K562 (cell line): Measurements from ENCODE around the gene SLC7A8. TPM values are rescaled to one million over a fixed set of nuclear protein-coding genes. Genes with fewer than 3 reads are reported as not detected.

Experiments
- ARHGAP35 ChIP-seq: fragments of 450-650 bp; IDR thresholded peaks from 2 replicates; pipeline ENCODE4 v1.6.1; 2018; ENCODE audit not compliant: partially characterized antibody
- ARNT ChIP-seq, 2 experiments: fragments of 450-650 bp; IDR thresholded peaks; 2 replicates each; pipeline ENCODE4 v1.6.1; 2016; ENCODE audit warnings: mild to moderate bottlenecking in 1 of 2
- ATF7 ChIP-seq: fragments of 450-650 bp; IDR thresholded peaks from 2 replicates; pipeline ENCODE4 v1.7.1; 2014; ENCODE audit warnings: mild to moderate bottlenecking, moderate library complexity
- BACH1 ChIP-seq: fragments of 200-800 bp; sonication (Bioruptor generic); IDR thresholded peaks from 2 replicates; pipeline ENCODE4 v1.6.1; 2016; ENCODE audit warnings: missing genetic modification characterization, missing compliant biosample characterization
- BDP1 ChIP-seq: IDR thresholded peaks from 3 replicates; pipeline ENCODE4 v1.6.1; 2011; ENCODE audit not compliant: insufficient read length, insufficient read depth
- CSDE1 ChIP-seq, 2 experiments: fragments of 450-650 bp; IDR thresholded peaks; 2 replicates each; pipeline ENCODE4 v1.6.1; 2016; ENCODE audit warnings: mild to moderate bottlenecking in 1 of 2
- KLF16 ChIP-seq: IDR thresholded peaks from 2 replicates; pipeline ENCODE4 v1.6.1; 2016; ENCODE audit warnings: antibody characterized with exemption
- MAFG ChIP-seq: fragments of 450-650 bp; conservative IDR thresholded peaks from 2 replicates; pipeline ENCODE4 v1.6.1; 2016; ENCODE audit warnings: missing genetic modification characterization, missing compliant biosample characterization
- MAX ChIP-seq: sonication (generic); formaldehyde crosslinking; IDR thresholded peaks from 2 replicates; pipeline ENCODE4 v1.9.0; 2022; ENCODE audit warnings: mild to moderate bottlenecking, missing genetic modification reagents
- NR2F6 ChIP-seq: fragments of 450-650 bp; formaldehyde crosslinking; IDR thresholded peaks from 2 replicates; pipeline ENCODE4 v1.4.0; 2020; ENCODE audit warnings: mild to moderate bottlenecking
- PHF21A ChIP-seq: fragments of 450-650 bp; IDR thresholded peaks from 2 replicates; pipeline ENCODE4 v1.6.1; 2017; ENCODE audit warnings: low read depth, borderline replicate concordance
- RBM25 ChIP-seq: fragments of 200-400 bp; formaldehyde crosslinking; IDR thresholded peaks from 2 replicates; pipeline ENCODE4 v1.6.1; 2018; ENCODE audit warnings: low read length, low read depth, moderate library complexity; ENCODE audit not compliant: severe bottlenecking
- XRCC4 ChIP-seq: IDR thresholded peaks from one replicate; pipeline ENCODE4 v1.6.1; 2011; ENCODE audit not compliant: insufficient read depth, insufficient read length; ENCODE audit errors: extremely low read depth
- ZKSCAN3 ChIP-seq: fragments of 250-450 bp; sonication (Bioruptor Pico); IDR thresholded peaks from 2 replicates; pipeline ENCODE4 v1.4.0; 2020
- ZNF436 ChIP-seq: fragments of 250-450, 450-650 bp; sonication (Bioruptor Pico); formaldehyde crosslinking; IDR thresholded peaks from 2 replicates; pipeline ENCODE4 v1.7.0; 2020; ENCODE audit warnings: mild to moderate bottlenecking
- ZNF444 ChIP-seq: fragments of 250-450 bp; sonication (Bioruptor Pico); IDR thresholded peaks from 2 replicates; pipeline ENCODE4 v1.4.0; 2020; ENCODE audit warnings: mild to moderate bottlenecking, moderate library complexity
- ZNF445 ChIP-seq: fragments of 250-450 bp; sonication (Bioruptor Pico); IDR thresholded peaks from 2 replicates; pipeline ENCODE4 v1.4.0; 2020; ENCODE audit warnings: low read depth, mild to moderate bottlenecking, moderate library complexity
- polyA plus RNA-seq, 8 experiments: library from polyadenylated mRNA; depleted of rRNA in 4 of 8; stranded (reverse) in 5 of 8; unstranded in 3 of 8; fragments of >200 nt; fragmentation: Nextera tagmentation in 2 of 8; fragmentation: Illumina TruSeq in 1 of 8; extraction: Ambion mirVana in 2 of 8; extraction: Trizol in 1 of 8; gene quantifications; 2 replicates each; pipeline versions ENCODE4 v1.2.1 to v1.2.3, GENCODE V29; 2011 to 2014; ENCODE audit warnings: inconsistent platforms in 1 of 8, missing spikeins in 1 of 8
- total RNA-seq, 7 experiments: library from RNA; depleted of rRNA in 6 of 7; stranded (reverse); fragments of >200 nt in 6 of 7; fragmentation: Illumina TruSeq in 2 of 7; extraction: Trizol in 2 of 7; gene quantifications; 2 replicates each; pipeline versions ENCODE4 v1.2.1 to v1.2.3, GENCODE V29; 2011 to 2021; ENCODE audit warnings: low replicate concordance in 1 of 7
- TF ChIP-seq, protein P1 (sequence below): fragments of 250-450 bp; sonication (Bioruptor Pico); IDR thresholded peaks from 2 replicates; pipeline ENCODE4 v1.8.0; 2022; ENCODE audit warnings: moderate library complexity, mild to moderate bottlenecking, inconsistent platforms
- TF ChIP-seq, protein P2 (sequence below): fragments of 450-650 bp; IDR thresholded peaks from 2 replicates; pipeline ENCODE4 v1.6.1; 2016; ENCODE audit warnings: borderline replicate concordance
- TF ChIP-seq, protein P3 (sequence below): sonication (generic); formaldehyde crosslinking; IDR thresholded peaks from 2 replicates; pipeline ENCODE4 v1.8.1; 2023; ENCODE audit warnings: mild to moderate bottlenecking, missing genetic modification reagents
- TF ChIP-seq, protein P4 (sequence below): fragments of 250-450 bp; sonication (Bioruptor Pico); IDR thresholded peaks from 2 replicates; pipeline ENCODE4 v1.4.0; 2020; ENCODE audit warnings: mild to moderate bottlenecking, moderate library complexity

SLC7A8 gene
- total and polyA plus RNA-seq, 9 of the 15 experiments (the other 6 are each of a cell fraction or from before 2014, with no cell fraction given) = 2.0 to 33.0 (median 6.0) TPM

DNA sequence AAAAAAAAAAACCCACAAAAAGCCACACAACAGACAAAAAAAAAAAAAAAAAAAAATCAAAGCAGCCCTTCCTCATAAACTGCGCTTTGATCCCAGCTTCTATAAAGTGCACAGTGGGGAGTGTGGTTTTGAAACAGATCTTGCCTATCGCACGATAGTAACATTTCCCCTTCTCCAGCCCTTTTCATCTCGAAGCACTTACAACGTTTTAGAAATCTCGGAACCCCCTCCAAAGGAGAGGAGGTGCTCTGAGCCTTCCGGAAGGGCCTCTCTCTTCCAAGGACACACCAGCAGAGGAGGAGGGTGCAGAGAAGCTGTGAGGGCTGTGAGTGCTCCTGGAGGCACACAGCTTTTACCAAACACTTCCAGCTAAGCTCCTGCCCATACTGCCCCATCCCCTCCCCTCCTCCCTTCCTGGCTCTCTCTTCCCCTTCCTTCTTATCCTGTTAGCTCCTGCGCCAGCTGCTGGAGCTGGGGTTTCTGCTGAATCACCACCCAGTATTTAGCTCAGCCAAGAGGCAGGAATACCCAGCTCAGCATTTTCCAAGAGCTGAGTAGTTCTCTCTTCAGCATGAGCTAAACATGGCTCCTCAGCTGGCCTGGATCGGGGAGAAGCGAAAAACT, 28.4 kb downstream of the SLC7A8 start (continued):
- TF ChIP-seq, protein P1, sequence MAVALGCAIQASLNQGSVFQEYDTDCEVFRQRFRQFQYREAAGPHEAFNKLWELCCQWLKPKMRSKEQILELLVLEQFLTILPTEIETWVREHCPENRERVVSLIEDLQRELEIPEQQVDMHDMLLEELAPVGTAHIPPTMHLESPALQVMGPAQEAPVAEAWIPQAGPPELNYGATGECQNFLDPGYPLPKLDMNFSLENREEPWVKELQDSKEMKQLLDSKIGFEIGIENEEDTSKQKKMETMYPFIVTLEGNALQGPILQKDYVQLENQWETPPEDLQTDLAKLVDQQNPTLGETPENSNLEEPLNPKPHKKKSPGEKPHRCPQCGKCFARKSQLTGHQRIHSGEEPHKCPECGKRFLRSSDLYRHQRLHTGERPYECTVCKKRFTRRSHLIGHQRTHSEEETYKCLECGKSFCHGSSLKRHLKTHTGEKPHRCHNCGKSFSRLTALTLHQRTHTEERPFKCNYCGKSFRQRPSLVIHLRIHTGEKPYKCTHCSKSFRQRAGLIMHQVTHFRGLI (CRISPR knock-in tag) = no peak
- no peak for TF ChIP-seq ZNF444 (CRISPR knock-in tag)
- no peak for TF ChIP-seq ZNF436 (CRISPR knock-in tag)
- TF ChIP-seq ARNT (IDR thresholded peaks at IDR 0.05) = 0 out of 4 replicates have a peak, but pooled peaks of 1 of the 2 experiments have one; percentile 28
- TF ChIP-seq ZNF445 (CRISPR knock-in tag) = no peak
- TF ChIP-seq, protein P2, sequence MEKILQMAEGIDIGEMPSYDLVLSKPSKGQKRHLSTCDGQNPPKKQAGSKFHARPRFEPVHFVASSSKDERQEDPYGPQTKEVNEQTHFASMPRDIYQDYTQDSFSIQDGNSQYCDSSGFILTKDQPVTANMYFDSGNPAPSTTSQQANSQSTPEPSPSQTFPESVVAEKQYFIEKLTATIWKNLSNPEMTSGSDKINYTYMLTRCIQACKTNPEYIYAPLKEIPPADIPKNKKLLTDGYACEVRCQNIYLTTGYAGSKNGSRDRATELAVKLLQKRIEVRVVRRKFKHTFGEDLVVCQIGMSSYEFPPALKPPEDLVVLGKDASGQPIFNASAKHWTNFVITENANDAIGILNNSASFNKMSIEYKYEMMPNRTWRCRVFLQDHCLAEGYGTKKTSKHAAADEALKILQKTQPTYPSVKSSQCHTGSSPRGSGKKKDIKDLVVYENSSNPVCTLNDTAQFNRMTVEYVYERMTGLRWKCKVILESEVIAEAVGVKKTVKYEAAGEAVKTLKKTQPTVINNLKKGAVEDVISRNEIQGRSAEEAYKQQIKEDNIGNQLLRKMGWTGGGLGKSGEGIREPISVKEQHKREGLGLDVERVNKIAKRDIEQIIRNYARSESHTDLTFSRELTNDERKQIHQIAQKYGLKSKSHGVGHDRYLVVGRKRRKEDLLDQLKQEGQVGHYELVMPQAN = no peak
- 0 out of 2 replicates have a peak, but pooled peaks have one; percentile 87 for TF ChIP-seq PHF21A
- no peak for TF ChIP-seq ATF7
- TF ChIP-seq BDP1 = no peak
- TF ChIP-seq ZKSCAN3 = no peak
- TF ChIP-seq, protein P3, sequence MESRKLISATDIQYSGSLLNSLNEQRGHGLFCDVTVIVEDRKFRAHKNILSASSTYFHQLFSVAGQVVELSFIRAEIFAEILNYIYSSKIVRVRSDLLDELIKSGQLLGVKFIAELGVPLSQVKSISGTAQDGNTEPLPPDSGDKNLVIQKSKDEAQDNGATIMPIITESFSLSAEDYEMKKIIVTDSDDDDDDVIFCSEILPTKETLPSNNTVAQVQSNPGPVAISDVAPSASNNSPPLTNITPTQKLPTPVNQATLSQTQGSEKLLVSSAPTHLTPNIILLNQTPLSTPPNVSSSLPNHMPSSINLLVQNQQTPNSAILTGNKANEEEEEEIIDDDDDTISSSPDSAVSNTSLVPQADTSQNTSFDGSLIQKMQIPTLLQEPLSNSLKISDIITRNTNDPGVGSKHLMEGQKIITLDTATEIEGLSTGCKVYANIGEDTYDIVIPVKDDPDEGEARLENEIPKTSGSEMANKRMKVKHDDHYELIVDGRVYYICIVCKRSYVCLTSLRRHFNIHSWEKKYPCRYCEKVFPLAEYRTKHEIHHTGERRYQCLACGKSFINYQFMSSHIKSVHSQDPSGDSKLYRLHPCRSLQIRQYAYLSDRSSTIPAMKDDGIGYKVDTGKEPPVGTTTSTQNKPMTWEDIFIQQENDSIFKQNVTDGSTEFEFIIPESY = no peak
- no peak for TF ChIP-seq MAX (CRISPR knock-in tag)
- TF ChIP-seq CSDE1 (IDR thresholded peaks at IDR 0.05) = no peak
- no peak for TF ChIP-seq RBM25
- TF ChIP-seq KLF16 = no peak
- no peak for TF ChIP-seq XRCC4
- no peak for TF ChIP-seq NR2F6 (CRISPR knock-in tag)
- TF ChIP-seq ARHGAP35 = no peak
- TF ChIP-seq BACH1 = peak; percentile 91
- TF ChIP-seq, protein P4, sequence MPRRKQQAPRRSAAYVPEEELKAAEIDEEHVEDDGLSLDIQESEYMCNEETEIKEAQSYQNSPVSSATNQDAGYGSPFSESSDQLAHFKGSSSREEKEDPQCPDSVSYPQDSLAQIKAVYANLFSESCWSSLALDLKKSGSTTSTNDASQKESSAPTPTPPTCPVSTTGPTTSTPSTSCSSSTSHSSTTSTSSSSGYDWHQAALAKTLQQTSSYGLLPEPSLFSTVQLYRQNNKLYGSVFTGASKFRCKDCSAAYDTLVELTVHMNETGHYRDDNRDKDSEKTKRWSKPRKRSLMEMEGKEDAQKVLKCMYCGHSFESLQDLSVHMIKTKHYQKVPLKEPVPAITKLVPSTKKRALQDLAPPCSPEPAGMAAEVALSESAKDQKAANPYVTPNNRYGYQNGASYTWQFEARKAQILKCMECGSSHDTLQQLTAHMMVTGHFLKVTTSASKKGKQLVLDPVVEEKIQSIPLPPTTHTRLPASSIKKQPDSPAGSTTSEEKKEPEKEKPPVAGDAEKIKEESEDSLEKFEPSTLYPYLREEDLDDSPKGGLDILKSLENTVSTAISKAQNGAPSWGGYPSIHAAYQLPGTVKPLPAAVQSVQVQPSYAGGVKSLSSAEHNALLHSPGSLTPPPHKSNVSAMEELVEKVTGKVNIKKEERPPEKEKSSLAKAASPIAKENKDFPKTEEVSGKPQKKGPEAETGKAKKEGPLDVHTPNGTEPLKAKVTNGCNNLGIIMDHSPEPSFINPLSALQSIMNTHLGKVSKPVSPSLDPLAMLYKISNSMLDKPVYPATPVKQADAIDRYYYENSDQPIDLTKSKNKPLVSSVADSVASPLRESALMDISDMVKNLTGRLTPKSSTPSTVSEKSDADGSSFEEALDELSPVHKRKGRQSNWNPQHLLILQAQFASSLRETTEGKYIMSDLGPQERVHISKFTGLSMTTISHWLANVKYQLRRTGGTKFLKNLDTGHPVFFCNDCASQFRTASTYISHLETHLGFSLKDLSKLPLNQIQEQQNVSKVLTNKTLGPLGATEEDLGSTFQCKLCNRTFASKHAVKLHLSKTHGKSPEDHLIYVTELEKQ (CRISPR knock-in tag) = no peak
- TF ChIP-seq MAFG (tag) = peak; percentile 99
